Measurements from ENCODE around the gene SH2D4B. TPM values are rescaled to one million over a fixed set of nuclear protein-coding genes. Genes with fewer than 3 reads are reported as not detected.

Gene SH2D4B
- total RNA-seq, 1 donor from 2014 or later, result 0.43 TPM

DNA sequence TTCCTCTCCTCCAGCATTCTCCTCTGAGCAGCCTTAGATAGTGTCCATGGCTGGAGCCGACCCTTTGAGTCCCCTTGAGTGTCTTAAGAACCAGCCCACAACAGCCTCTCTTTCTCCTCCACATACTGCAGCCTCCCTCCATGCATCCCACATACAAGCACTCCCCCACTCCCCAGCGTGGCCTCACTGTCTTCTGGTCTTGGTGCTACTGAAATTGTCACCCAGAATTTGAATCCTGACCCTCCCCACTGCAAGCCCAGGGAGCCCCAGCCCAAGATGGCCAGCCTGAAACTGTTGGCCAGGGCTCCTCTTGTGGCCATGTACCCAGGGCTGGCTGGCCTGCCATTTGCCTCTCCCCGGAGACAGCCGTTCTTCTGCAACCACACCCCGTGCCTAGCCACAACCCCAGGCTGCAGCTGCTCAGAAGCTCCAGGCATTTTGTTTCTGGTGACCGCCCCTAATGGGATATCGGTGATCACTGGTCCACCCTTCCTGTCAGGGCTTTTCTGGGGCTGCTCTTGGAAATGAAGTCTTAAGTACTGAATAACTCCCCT is 18.8 kb upstream of the SH2D4B start:
- peak; percentile 3 for ATAC-seq
- peaks cover 16% of the 10 kb centered on the region for H3K4me1 ChIP-seq
- no peaks in the 10 kb centered on the region for H3K9me3 ChIP-seq
- peaks cover 83% of the 10 kb centered on the region for H3K36me3 ChIP-seq
- DNase-seq, result no peak
- no peak overlapping the region for H3K4me3 ChIP-seq
- intact Hi-C loops (cut with DNase I), result no loop called here
- TF ChIP-seq, protein P1, sequence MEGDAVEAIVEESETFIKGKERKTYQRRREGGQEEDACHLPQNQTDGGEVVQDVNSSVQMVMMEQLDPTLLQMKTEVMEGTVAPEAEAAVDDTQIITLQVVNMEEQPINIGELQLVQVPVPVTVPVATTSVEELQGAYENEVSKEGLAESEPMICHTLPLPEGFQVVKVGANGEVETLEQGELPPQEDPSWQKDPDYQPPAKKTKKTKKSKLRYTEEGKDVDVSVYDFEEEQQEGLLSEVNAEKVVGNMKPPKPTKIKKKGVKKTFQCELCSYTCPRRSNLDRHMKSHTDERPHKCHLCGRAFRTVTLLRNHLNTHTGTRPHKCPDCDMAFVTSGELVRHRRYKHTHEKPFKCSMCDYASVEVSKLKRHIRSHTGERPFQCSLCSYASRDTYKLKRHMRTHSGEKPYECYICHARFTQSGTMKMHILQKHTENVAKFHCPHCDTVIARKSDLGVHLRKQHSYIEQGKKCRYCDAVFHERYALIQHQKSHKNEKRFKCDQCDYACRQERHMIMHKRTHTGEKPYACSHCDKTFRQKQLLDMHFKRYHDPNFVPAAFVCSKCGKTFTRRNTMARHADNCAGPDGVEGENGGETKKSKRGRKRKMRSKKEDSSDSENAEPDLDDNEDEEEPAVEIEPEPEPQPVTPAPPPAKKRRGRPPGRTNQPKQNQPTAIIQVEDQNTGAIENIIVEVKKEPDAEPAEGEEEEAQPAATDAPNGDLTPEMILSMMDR (IDR thresholded peaks at IDR 0.05), result no peak
- no peak overlapping the region for H3K27ac ChIP-seq
- H3K27me3 ChIP-seq, result no peaks in the 10 kb centered on the region

DNA sequence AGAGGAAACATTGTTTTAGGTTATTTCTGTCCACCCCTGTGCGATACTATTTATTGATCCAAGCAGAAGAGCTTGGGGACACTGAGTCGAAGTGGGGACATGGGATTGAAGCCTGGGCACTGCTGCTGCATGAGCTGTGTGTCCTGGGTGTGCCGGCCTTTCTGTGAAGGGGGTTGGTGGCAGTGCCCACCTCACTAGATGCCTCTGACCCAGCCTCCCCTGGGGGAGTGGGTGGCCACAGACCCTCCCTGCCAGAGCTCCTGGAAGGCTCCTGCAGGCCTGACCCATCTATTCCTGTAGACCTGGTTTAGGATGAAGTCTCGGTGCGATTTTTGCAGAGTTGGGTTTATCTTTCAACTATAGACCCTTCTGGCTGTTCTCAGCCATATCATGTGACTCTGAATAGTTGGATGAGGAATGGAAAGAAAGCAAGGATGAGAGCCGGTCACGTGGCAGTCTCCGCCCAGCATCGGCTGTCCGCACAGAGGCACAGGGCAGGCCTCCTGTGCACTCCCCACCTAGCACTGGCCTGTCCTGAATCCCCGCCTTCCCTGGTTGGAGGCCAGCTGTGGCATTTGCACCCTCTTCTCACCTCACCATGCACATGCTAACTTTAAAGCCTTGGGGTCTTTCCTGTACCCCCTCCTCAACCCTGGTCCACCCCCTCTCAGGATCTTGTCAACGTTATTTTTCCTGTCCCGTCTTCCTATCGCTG is 17.6 kb upstream of the SH2D4B start:
- H3K4me1 ChIP-seq, result peaks cover 21% of the 10 kb centered on the region
- TF ChIP-seq, protein P1 (IDR thresholded peaks at IDR 0.05), result no peak
- intact Hi-C loops (cut with DNase I), result no loop called here
- ATAC-seq, result no peak
- H3K27me3 ChIP-seq, result no peaks in the 10 kb centered on the region
- DNase-seq, result no peak
- peaks cover 71% of the 10 kb centered on the region for H3K36me3 ChIP-seq
- no peak overlapping the region for H3K27ac ChIP-seq
- no peak overlapping the region for H3K4me3 ChIP-seq
- no peaks in the 10 kb centered on the region for H3K9me3 ChIP-seq

DNA sequence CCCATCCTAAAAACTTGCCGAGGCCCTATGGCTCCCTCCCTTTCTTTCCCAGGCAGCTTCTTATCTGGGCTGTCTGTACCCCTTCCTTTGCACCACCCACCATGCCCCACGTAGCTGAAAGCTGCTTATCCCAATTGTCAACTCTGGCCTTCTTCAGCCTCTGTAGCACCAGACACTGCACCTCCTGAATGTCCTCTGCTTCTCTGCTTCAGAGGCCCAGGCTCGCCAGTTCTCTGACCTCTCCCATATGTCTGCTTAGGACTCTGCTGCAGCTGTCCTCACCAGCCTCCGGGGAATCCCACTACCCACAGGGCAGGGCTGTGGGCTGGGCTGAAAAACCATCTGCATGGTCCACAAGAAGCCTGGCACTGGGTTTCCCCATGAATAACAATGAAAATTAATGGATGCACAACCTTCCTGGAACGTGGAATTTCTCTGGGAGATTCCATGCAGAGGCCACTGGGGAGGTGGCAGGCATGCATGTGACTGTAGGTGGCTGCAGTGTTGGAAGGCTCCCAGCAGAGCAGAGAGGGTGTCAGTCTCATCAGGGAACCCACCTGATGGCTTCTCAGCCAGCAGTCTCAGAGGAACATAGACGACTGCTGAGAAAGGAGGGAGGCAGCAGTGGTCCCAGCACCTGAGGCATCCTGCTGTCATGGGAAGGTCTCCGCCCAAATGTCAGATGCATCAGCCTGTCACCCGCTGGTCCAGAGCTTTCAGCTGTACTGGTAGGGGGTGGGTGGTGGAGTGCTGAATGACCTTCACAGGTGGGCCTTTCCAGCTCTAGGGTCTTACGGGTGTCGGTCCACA is 16.8 kb upstream of the SH2D4B start:
- ATAC-seq (no peak), DNase-seq (no peak)
- H3K4me3 ChIP-seq, result no peak overlapping the region
- intact Hi-C loops (cut with DNase I), result no loop called here
- no peak overlapping the region for H3K27ac ChIP-seq
- H3K27me3 ChIP-seq, result no peaks in the 10 kb centered on the region
- peaks cover 29% of the 10 kb centered on the region for H3K4me1 ChIP-seq
- peaks cover 63% of the 10 kb centered on the region for H3K36me3 ChIP-seq
- H3K9me3 ChIP-seq, result no peaks in the 10 kb centered on the region
- TF ChIP-seq, protein P1 (IDR thresholded peaks at IDR 0.05), result no peak

DNA sequence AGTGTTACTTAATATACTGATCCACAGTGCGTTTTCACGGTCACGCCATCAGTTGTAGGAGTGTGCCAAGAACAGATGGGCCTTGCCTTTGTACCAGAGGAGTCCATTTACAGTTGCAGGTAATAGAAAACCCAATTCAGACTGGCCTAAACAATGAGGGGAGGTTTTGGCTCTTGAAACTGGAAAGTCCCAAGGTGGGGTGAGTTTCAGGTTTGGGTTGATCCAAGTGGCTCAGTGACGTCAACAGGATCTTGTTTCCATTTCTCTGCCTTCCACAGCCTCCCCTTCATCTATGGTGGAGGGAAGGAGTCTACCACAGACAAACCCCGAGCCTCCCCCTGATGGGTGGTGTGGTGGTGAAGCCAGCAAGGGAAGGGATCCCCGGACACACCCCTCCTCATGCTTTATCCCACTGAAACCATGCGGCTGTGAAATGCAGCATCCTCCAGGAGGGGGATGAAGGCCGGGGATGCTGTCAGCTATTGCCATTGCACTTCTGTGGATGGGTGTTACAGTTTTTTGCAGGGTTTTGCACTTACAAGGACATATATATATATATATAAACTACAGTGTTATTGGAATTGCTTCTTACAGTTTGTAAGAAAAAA is 14.8 kb upstream of the SH2D4B start:
- DNase-seq (no peak), ATAC-seq (no peak)
- TF ChIP-seq, protein P1 (IDR thresholded peaks at IDR 0.05), result no peak
- intact Hi-C loops (cut with DNase I), result no loop called here
- Histone ChIP-seq H3K27ac (no peak overlapping the region), H3K9me3 (no peaks in the 10 kb centered on the region), H3K4me1 (peaks cover 37% of the 10 kb centered on the region), H3K36me3 (peaks cover 44% of the 10 kb centered on the region), H3K4me3 (no peak overlapping the region), H3K27me3 (no peaks in the 10 kb centered on the region)

DNA sequence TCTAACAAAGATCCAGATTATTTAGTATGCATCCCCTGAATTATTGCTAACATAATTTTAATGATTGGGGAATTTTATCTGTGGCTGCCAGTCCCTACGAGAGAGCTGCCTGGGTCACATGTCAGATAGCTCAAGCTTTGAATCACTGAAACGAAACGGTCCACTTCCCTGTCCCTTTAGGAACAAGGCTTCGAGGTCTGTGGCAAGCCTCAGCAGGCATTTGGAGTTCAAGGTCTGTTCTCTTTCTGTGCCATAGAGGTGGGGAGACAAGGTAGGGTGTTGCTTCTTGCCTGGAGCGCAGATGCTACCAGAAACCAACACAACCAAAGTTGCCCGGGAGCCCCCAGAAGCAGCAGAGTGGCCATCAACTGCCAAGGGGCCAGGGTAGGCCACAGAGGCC is 13.9 kb upstream of the SH2D4B start:
- Histone ChIP-seq H3K36me3 (peaks cover 34% of the 10 kb centered on the region), H3K9me3 (no peaks in the 10 kb centered on the region), H3K4me3 (no peak overlapping the region), H3K27ac (no peak overlapping the region), H3K27me3 (no peaks in the 10 kb centered on the region), H3K4me1 (peaks cover 37% of the 10 kb centered on the region)
- DNase-seq (no peak), ATAC-seq (peak; percentile 43)
- intact Hi-C loops (cut with DNase I), result no loop called here
- TF ChIP-seq, protein P1 (IDR thresholded peaks at IDR 0.05), result no peak

Measured in upper lobe of right lung (tissue), 1 donor.